GM12891 (cell line): ENCODE results near the gene WSCD2.

Experiments used
- DNase-seq: peaks from one replicate; pipeline ENCODE4 v3.0.0; 2011; ENCODE audit warnings: low spot score; ENCODE audit not compliant: insufficient read length
- FAIRE-seq: peaks from 2 replicates; lab custom pipeline; 2011; peaks lifted over from hg19 to GRCh38; lab: Jason Lieb, UNC
- PAX5 ChIP-seq: IDR thresholded peaks from 2 replicates; pipeline ENCODE4 v1.6.1; 2011; ENCODE audit warnings: low read length, moderate library complexity, mild to moderate bottlenecking; ENCODE audit not compliant: insufficient read depth, severe bottlenecking
- POLR2A ChIP-seq: IDR thresholded peaks from 2 replicates; pipeline ENCODE4 v1.6.1; 2011; ENCODE audit warnings: low read depth, low read length, control low read depth
- POLR2AphosphoS5 ChIP-seq: IDR thresholded peaks from 2 replicates; pipeline ENCODE4 v1.6.1; 2011; ENCODE audit warnings: low read depth, low read length, control low read depth
- POU2F2 ChIP-seq: IDR thresholded peaks from 2 replicates; pipeline ENCODE4 v1.6.1; 2011; ENCODE audit warnings: low read depth, mild to moderate bottlenecking, control low read depth, low read length, moderate library complexity
- SPI1 ChIP-seq: IDR thresholded peaks from 2 replicates; pipeline ENCODE4 v1.6.1; 2011; ENCODE audit warnings: low read depth, low read length, control low read depth
- TAF1 ChIP-seq: IDR thresholded peaks from 2 replicates; pipeline ENCODE4 v1.6.1; 2011; ENCODE audit warnings: low read depth, low read length, control low read depth

Gene WSCD2

DNA sequence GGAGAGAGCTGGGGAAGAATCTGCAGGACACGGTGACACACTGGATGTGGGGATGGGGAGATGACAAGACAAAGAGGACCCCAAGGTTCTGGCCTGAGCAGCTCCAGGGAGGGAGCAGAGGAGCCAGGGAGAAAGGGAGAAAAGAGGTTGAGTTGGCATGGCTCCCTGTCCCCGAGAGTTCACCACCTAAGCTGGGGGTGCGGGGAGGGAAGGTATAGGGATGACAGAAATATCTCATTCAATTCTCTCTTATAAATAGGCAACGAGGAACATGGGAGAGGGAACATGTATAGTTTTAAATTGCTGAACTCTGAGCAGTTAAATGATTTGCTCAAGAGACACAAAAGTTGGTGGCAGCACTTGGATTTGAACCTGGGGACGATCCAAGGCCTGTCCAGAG is 124.9 kb downstream of the WSCD2 start:
- DNase-seq, result no peak
- no peak for FAIRE-seq
- no peak for TF ChIP-seq PAX5
- no peak for TF ChIP-seq TAF1
- TF ChIP-seq SPI1, result no peak
- TF ChIP-seq POLR2A, result no peak
- no peak for TF ChIP-seq POLR2AphosphoS5
- no peak for TF ChIP-seq POU2F2

DNA sequence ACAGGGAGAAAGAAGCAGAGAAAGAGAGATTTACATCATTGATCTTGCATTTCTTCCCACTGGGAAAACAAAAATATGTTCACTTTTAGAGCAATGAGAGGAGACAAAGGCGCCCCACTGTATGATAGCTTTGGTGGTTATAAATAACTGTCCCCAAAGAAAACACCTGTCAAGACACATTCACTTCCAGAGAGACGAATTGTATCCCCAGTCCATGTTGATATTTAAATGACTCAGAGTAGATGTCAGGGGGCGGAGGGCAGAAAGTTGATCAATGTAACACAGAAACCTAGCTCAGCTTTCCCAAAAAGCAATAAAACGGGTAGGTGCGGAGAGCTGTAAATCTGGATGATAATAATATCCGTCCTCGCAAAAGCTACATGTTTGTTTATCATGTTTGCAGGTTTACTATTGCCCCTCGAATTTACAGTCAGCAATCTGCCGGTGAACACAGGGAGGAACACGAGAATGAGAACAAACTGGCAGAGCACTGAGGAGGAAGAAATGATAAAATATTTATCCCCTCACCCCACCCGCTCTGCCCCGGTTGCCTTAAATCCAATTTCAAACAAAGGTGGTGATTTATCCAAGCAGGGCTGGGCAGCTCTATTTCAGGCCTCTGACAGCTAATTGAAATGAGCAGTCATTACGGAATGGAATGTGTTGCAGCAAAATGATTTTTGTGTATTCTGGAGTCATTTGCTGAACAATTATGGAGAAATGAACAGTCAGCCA is 125.6 kb downstream of the WSCD2 start:
- FAIRE-seq (no peak), DNase-seq (no peak)
- TF ChIP-seq POLR2A (no peak), POLR2AphosphoS5 (no peak), TAF1 (no peak)

GRCh38 chr12:108255252-108255602 is 126.1 kb downstream of the WSCD2 start:
- DNase-seq, result no peak
- TF ChIP-seq POLR2AphosphoS5, result no peak
- TF ChIP-seq TAF1, result no peak
- no peak for TF ChIP-seq PAX5
- no peak for TF ChIP-seq POU2F2
- TF ChIP-seq SPI1, result no peak
- no peak for TF ChIP-seq POLR2A
- FAIRE-seq, result no peak

- FAIRE-seq (no peak), DNase-seq (no peak)
- no peak for TF ChIP-seq PAX5
- TF ChIP-seq POU2F2, result no peak
- no peak for TF ChIP-seq SPI1
- no peak for TF ChIP-seq TAF1
- no peak for TF ChIP-seq POLR2A
- no peak for TF ChIP-seq POLR2AphosphoS5
These were observed 127.9 kb downstream of the WSCD2 start for GRCh38 chr12:108257004-108257403.

- FAIRE-seq, result no peak
- TF ChIP-seq POLR2AphosphoS5, result no peak
- TF ChIP-seq TAF1, result no peak
- TF ChIP-seq PAX5, result no peak
- TF ChIP-seq SPI1, result no peak
- no peak for TF ChIP-seq POU2F2
- TF ChIP-seq POLR2A, result no peak
- no peak for DNase-seq
These were observed 128.6 kb downstream of the WSCD2 start for GRCh38 chr12:108257610-108258106.

DNA sequence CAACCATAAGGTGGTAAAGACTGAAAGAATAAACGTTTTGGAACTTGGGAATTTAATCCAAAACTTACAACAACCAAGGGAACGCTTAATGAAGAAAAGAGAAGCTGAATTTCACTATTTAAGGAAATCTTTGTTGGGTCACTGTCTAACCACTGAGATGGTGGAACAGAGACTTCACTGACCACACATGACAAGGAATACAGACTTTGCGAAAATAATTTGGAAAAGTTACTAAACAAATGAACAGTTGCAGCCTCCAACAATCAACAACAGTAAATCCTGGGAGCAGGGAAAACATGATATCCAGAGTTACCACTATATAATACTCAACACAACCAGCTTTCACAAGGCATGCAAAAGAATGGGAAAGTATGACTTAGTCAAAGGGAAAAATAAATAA is 131.0 kb downstream of the WSCD2 start:
- DNase-seq (no peak), FAIRE-seq (no peak)
- TF ChIP-seq SPI1 (no peak), POLR2A (no peak), TAF1 (no peak), POU2F2 (no peak), POLR2AphosphoS5 (no peak), PAX5 (no peak)

GRCh38 chr12:108260969-108261368 is 131.9 kb downstream of the WSCD2 start:
- no peak for FAIRE-seq
- TF ChIP-seq SPI1 (no peak), POLR2A (no peak), POU2F2 (no peak), TAF1 (no peak), PAX5 (no peak), POLR2AphosphoS5 (no peak)
- DNase-seq, result no peak

DNA sequence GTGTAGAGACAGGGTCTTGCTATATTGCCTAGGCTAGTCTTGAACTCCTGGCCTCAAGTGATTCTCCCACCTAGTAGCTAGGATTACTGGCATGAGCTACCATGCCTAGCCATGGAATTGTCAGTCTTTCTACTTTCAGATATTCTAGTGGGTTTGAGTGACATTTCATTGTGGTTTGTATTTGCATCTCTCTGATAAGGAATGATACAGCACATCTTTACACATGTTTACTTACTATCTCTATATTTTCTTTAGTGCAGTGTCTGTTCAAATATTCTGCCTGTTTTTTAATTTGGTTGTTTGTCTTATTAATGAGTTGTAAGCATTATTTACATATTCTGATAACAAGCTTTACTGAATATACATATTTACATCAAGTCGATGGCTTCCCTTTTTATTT is 136.4 kb downstream of the WSCD2 start:
- DNase-seq, result no peak
- TF ChIP-seq TAF1, result no peak
- TF ChIP-seq PAX5, result no peak
- TF ChIP-seq POLR2A, result no peak
- TF ChIP-seq POU2F2, result no peak
- FAIRE-seq, result no peak

DNA sequence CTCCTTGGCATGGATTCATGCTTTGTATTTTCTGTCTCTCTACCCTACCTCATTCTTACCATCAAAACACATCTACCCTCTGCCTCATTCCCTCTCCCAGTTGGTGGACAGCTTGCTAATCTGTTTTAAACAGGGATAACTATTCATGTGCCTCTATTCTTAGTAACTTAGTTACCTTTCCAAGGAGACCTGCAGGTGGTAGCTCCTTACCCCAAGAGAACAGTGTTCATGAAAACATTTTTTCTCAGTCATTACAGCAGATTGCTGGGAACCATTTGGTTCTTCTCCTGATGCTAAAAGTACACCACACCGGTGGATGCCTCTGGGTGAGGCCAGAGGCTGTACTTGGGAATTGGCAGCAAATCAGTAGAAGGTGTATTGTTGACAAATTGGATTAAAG is 137.0 kb downstream of the WSCD2 start:
- FAIRE-seq (no peak), DNase-seq (no peak)
- TF ChIP-seq POLR2A (no peak), SPI1 (no peak), POU2F2 (no peak), PAX5 (no peak), TAF1 (no peak), POLR2AphosphoS5 (no peak)

GRCh38 chr12:108267450-108267849 is 138.4 kb downstream of the WSCD2 start:
- FAIRE-seq (peak; percentile 33), DNase-seq (no peak)
- no peak for TF ChIP-seq POLR2A

- TF ChIP-seq SPI1 (peak; percentile 66), TAF1 (no peak)
These were observed 139.3 kb downstream of the WSCD2 start for GRCh38 chr12:108268397-108268796.

More at GRCh38 chr12:108268397-108268796, 139.3 kb downstream of the WSCD2 start:
- FAIRE-seq, result no peak
- no peak for DNase-seq
